ENCODE data around the gene PLEKHA7.

The PLEKHA7 gene

GRCh38 chr11:16779436-16779835, 234.8 kb downstream of the PLEKHA7 start:
- Mint-ChIP-seq H3K27ac (no peak overlapping the region), H3K4me1 (no peaks in the 10 kb centered on the region), H3K27me3 (no peaks in the 10 kb centered on the region), H3K9me3 (no peaks in the 10 kb centered on the region), H3K4me3 (no peak overlapping the region), H3K36me3 (no peaks in the 10 kb centered on the region)
- DNase-seq (ENCODE audit: low spot score in 2 of 2) (no peak), ATAC-seq (ENCODE audit: low read depth) (no peak)

GRCh38 chr11:16778876-16779275, 235.3 kb downstream of the PLEKHA7 start:
- H3K36me3 Mint-ChIP-seq: no peaks in the 10 kb centered on the region
- ATAC-seq (ENCODE audit: low read depth): no peak
- no peaks in the 10 kb centered on the region for H3K27me3 Mint-ChIP-seq
- no peak overlapping the region for H3K4me3 Mint-ChIP-seq
- H3K27ac Mint-ChIP-seq: no peak overlapping the region
- H3K9me3 Mint-ChIP-seq: no peaks in the 10 kb centered on the region
- no peak for DNase-seq (ENCODE audit: low spot score in 2 of 2)
- no peaks in the 10 kb centered on the region for H3K4me1 Mint-ChIP-seq

- H3K4me3 Mint-ChIP-seq: no peak overlapping the region
- ATAC-seq (ENCODE audit: low read depth) (no peak), DNase-seq (ENCODE audit: low spot score in 2 of 2) (no peak)
- H3K27ac Mint-ChIP-seq: no peak overlapping the region
- H3K36me3 Mint-ChIP-seq: no peaks in the 10 kb centered on the region
- no peaks in the 10 kb centered on the region for H3K9me3 Mint-ChIP-seq
- H3K4me1 Mint-ChIP-seq: no peaks in the 10 kb centered on the region
- H3K27me3 Mint-ChIP-seq: no peaks in the 10 kb centered on the region
Observed at GRCh38 chr11:16778286-16778685, 235.9 kb downstream of the PLEKHA7 start.

- Mint-ChIP-seq H3K4me1 (no peaks in the 10 kb centered on the region), H3K36me3 (no peaks in the 10 kb centered on the region), H3K27me3 (no peaks in the 10 kb centered on the region), H3K4me3 (no peak overlapping the region), H3K27ac (no peak overlapping the region), H3K9me3 (no peaks in the 10 kb centered on the region)
- DNase-seq (ENCODE audit: low spot score in 2 of 2) (no peak), ATAC-seq (ENCODE audit: low read depth) (no peak)
Observed at GRCh38 chr11:16777613-16777975, 236.6 kb downstream of the PLEKHA7 start.

GRCh38 chr11:16776711-16777612, 237.3 kb downstream of the PLEKHA7 start:
- H3K36me3 Mint-ChIP-seq: no peaks in the 10 kb centered on the region
- no peaks in the 10 kb centered on the region for H3K9me3 Mint-ChIP-seq
- ATAC-seq (ENCODE audit: low read depth) (no peak), DNase-seq (ENCODE audit: low spot score in 2 of 2) (no peak)
- H3K27ac Mint-ChIP-seq: no peak overlapping the region
- no peaks in the 10 kb centered on the region for H3K4me1 Mint-ChIP-seq
- no peak overlapping the region for H3K4me3 Mint-ChIP-seq
- no peaks in the 10 kb centered on the region for H3K27me3 Mint-ChIP-seq

- no peaks in the 10 kb centered on the region for H3K4me1 Mint-ChIP-seq
- no peaks in the 10 kb centered on the region for H3K9me3 Mint-ChIP-seq
- no peak overlapping the region for H3K27ac Mint-ChIP-seq
- H3K36me3 Mint-ChIP-seq: no peaks in the 10 kb centered on the region
- no peak overlapping the region for H3K4me3 Mint-ChIP-seq
- no peaks in the 10 kb centered on the region for H3K27me3 Mint-ChIP-seq
- ATAC-seq (ENCODE audit: low read depth) (no peak), DNase-seq (ENCODE audit: low spot score in 2 of 2) (no peak)
Observed at GRCh38 chr11:16775614-16776283, 238.5 kb downstream of the PLEKHA7 start.

GRCh38 chr11:16774936-16775613, 239.1 kb downstream of the PLEKHA7 start:
- Mint-ChIP-seq H3K4me1 (no peaks in the 10 kb centered on the region), H3K9me3 (no peaks in the 10 kb centered on the region), H3K4me3 (no peak overlapping the region), H3K27ac (no peak overlapping the region), H3K27me3 (no peaks in the 10 kb centered on the region), H3K36me3 (no peaks in the 10 kb centered on the region)
- no peak for ATAC-seq (ENCODE audit: low read depth)
- no peak for DNase-seq (ENCODE audit: low spot score in 2 of 2)

GRCh38 chr11:16773981-16774935, 240.0 kb downstream of the PLEKHA7 start:
- Mint-ChIP-seq H3K9me3 (no peaks in the 10 kb centered on the region), H3K27ac (no peak overlapping the region), H3K4me1 (no peaks in the 10 kb centered on the region), H3K36me3 (no peaks in the 10 kb centered on the region), H3K27me3 (no peaks in the 10 kb centered on the region), H3K4me3 (no peak overlapping the region)
- DNase-seq (ENCODE audit: low spot score in 2 of 2) (no peak), ATAC-seq (ENCODE audit: low read depth) (no peak)

GRCh38 chr11:16772141-16772512, 242.1 kb downstream of the PLEKHA7 start:
- no peak overlapping the region for H3K4me3 Mint-ChIP-seq

GRCh38 chr11:16771350-16772140, 242.7 kb downstream of the PLEKHA7 start:
- no peak overlapping the region for H3K27ac Mint-ChIP-seq
- no peaks in the 10 kb centered on the region for H3K36me3 Mint-ChIP-seq
- no peaks in the 10 kb centered on the region for H3K27me3 Mint-ChIP-seq
- H3K4me1 Mint-ChIP-seq: no peaks in the 10 kb centered on the region
- ATAC-seq (ENCODE audit: low read depth) (no peak), DNase-seq (ENCODE audit: low spot score in 2 of 2) (no peak)
- no peaks in the 10 kb centered on the region for H3K9me3 Mint-ChIP-seq
- no peak overlapping the region for H3K4me3 Mint-ChIP-seq

More at GRCh38 chr11:16772141-16772512, 242.1 kb downstream of the PLEKHA7 start:
- Mint-ChIP-seq H3K4me1 (no peaks in the 10 kb centered on the region), H3K27me3 (no peaks in the 10 kb centered on the region), H3K36me3 (no peaks in the 10 kb centered on the region), H3K27ac (no peak overlapping the region), H3K9me3 (no peaks in the 10 kb centered on the region)
- ATAC-seq (ENCODE audit: low read depth) (no peak), DNase-seq (ENCODE audit: low spot score in 2 of 2) (no peak)

- Mint-ChIP-seq H3K4me3 (no peak overlapping the region), H3K36me3 (no peaks in the 10 kb centered on the region), H3K4me1 (no peaks in the 10 kb centered on the region), H3K27me3 (no peaks in the 10 kb centered on the region), H3K27ac (no peak overlapping the region), H3K9me3 (no peaks in the 10 kb centered on the region)
- DNase-seq (ENCODE audit: low spot score in 2 of 2) (no peak), ATAC-seq (ENCODE audit: low read depth) (no peak)
Observed at GRCh38 chr11:16770016-16770415, 244.2 kb downstream of the PLEKHA7 start.

GRCh38 chr11:16769386-16769785, 244.8 kb downstream of the PLEKHA7 start:
- no peaks in the 10 kb centered on the region for H3K9me3 Mint-ChIP-seq
- no peaks in the 10 kb centered on the region for H3K4me1 Mint-ChIP-seq
- H3K27me3 Mint-ChIP-seq: no peaks in the 10 kb centered on the region
- H3K27ac Mint-ChIP-seq: no peak overlapping the region
- H3K36me3 Mint-ChIP-seq: no peaks in the 10 kb centered on the region
- no peak for DNase-seq (ENCODE audit: low spot score in 2 of 2)
- H3K4me3 Mint-ChIP-seq: no peak overlapping the region
- no peak for ATAC-seq (ENCODE audit: low read depth)

GRCh38 chr11:16767957-16768356, 246.3 kb downstream of the PLEKHA7 start:
- DNase-seq (ENCODE audit: low spot score in 2 of 2): no peak
- H3K4me3 Mint-ChIP-seq: no peak overlapping the region
- H3K27ac Mint-ChIP-seq: no peak overlapping the region
- no peak for ATAC-seq (ENCODE audit: low read depth)
- H3K27me3 Mint-ChIP-seq: peaks cover 1% of the 10 kb centered on the region
- no peaks in the 10 kb centered on the region for H3K36me3 Mint-ChIP-seq
- H3K4me1 Mint-ChIP-seq: no peaks in the 10 kb centered on the region
- H3K9me3 Mint-ChIP-seq: no peaks in the 10 kb centered on the region

Data from memory B cell (primary cell).